HuH-7 (cell line): ENCODE data around the gene TTC33.
"Not testable (repeated sequence)": the region's sequence is repeated elsewhere in the genome, so short reads cannot be mapped to it uniquely, and the experiment has no call there.

Experiments
- DNase-seq: peaks from one replicate; pipeline ENCODE4 v3.0.0; 2011; ENCODE audit warnings: low spot score

The TTC33 gene

GRCh38 chr5:40679148-40679912, 76.4 kb downstream of the TTC33 start:
- peak; percentile 99 for DNase-seq

GRCh38 chr5:40678460-40679147, 77.2 kb downstream of the TTC33 start:
- DNase-seq, result no peak

- DNase-seq, result no peak
Measured at GRCh38 chr5:40678026-40678425, 77.7 kb downstream of the TTC33 start.

- DNase-seq, result no peak
Measured at GRCh38 chr5:40677456-40677855, 78.3 kb downstream of the TTC33 start.

GRCh38 chr5:40676613-40677343, 79.0 kb downstream of the TTC33 start:
- DNase-seq, result no peak

GRCh38 chr5:40675396-40676133, 80.2 kb downstream of the TTC33 start:
- DNase-seq, result no peak

GRCh38 chr5:40674661-40675235, 81.0 kb downstream of the TTC33 start:
- no peak for DNase-seq

- DNase-seq, result no peak
Measured at GRCh38 chr5:40672425-40672824, 83.3 kb downstream of the TTC33 start.

GRCh38 chr5:40669606-40670390, 86.0 kb downstream of the TTC33 start:
- DNase-seq, result no peak

- DNase-seq, result no peak
Measured at GRCh38 chr5:40667161-40667663, 88.5 kb downstream of the TTC33 start.

- DNase-seq, result no peak
Measured at GRCh38 chr5:40666657-40667056, 89.1 kb downstream of the TTC33 start.

- no peak for DNase-seq
Measured at GRCh38 chr5:40665635-40666298, 90.0 kb downstream of the TTC33 start.

GRCh38 chr5:40660751-40661150, 95.0 kb downstream of the TTC33 start:
- no peak for DNase-seq

- no peak for DNase-seq
Measured at GRCh38 chr5:40656766-40657165, 99.0 kb downstream of the TTC33 start.

GRCh38 chr5:40656091-40656490, 99.7 kb downstream of the TTC33 start:
- not testable (repeated sequence) for DNase-seq

- no peak for DNase-seq
Measured at GRCh38 chr5:40655138-40655537, 100.6 kb downstream of the TTC33 start.

- no peak for DNase-seq
Measured at GRCh38 chr5:40654377-40654991, 101.3 kb downstream of the TTC33 start.

GRCh38 chr5:40653221-40654022, 102.3 kb downstream of the TTC33 start:
- no peak for DNase-seq
